ENCODE measurements around the gene HBEGF. TPM values are rescaled to one million over a fixed set of nuclear protein-coding genes. Genes with fewer than 3 reads are reported as not detected.
A peak's percentile ranks its signal among the peaks of the same experiment; 100 is the strongest.

Gene HBEGF
- total RNA-seq, 1 experiment from 2014 or later: 12.3 TPM

- CTCF ChIA-PET: interaction anchor here (1.4 kb wide), 1 partner anchor 51 kb away, joined by 3 read pairs; no protein-coding TSS in a partner anchor
- Histone ChIP-seq H3K9ac (ENCODE audit: low read length) (no peak overlapping the region), H4K20me1 (ENCODE audit: insufficient read depth) (peaks cover 10% of the 10 kb centered on the region; the same call in 1 of the 2 replicates), H3K9me3 (ENCODE audit: control insufficient read depth in 1 of 2, insufficient read depth in 1 of 2, low read depth in 1 of 2, low read length in 2 of 2) (no peaks in the 10 kb centered on the region), H2AFZ (ENCODE audit: low read depth, low read length, poor library complexity, severe bottlenecking) (no peak overlapping the region), H3K27ac (ENCODE audit: low read depth, low read length) (no peak overlapping the region), H3K79me2 (ENCODE audit: insufficient read depth, low read length) (peaks cover 88% of the 10 kb centered on the region), H3K27me3 (ENCODE audit: insufficient read depth, low read length) (no peaks in the 10 kb centered on the region), H3K36me3 (ENCODE audit: control insufficient read depth in 1 of 2, insufficient read depth in 2 of 2, low read length in 2 of 2) (peaks cover 0 to 2% of the 10 kb centered on the region in 2 experiments; a peak in 1 of 4 replicates), H3K4me2 (ENCODE audit: low read length) (0 out of 2 replicates have a peak overlapping the region, but pooled peaks have one; percentile 3), H3K4me3 (replicated peaks in 1 of 2; ENCODE audit: low read depth in 1 of 2, low read length in 2 of 2) (no peak overlapping the region), H3K4me1 (ENCODE audit: control insufficient read depth in 1 of 2, insufficient read depth in 2 of 2, low read length in 2 of 2) (peaks cover 15 to 32% of the 10 kb centered on the region in 2 experiments), H3K9me2 (ENCODE audit: insufficient read depth) (no peaks in the 10 kb centered on the region)
- TF ChIP-seq CBX3 (IDR thresholded peaks at IDR 0.05; ENCODE audit: low read depth): no peak
- no TSS peak for BruUV-seq (replicated peaks)
- ATAC-seq: no peak
- RAD21 ChIA-PET (ENCODE audit: low non-redundant PET in 1 of 2, low total read pairs in 2 of 2, uncharacterized antibody in 2 of 2, unreplicated experiment in 2 of 2): no interaction called here
- POLR2A ChIA-PET: no interaction called here
- intact Hi-C loops (cut with micrococcal nuclease): no loop called here
- no peak for DNase-seq (ENCODE audit: low read depth, low spot score)
Observed at GRCh38 chr5:140295414-140295813, 51.0 kb downstream of the HBEGF start.

GRCh38 chr5:140294753-140295152 lies 51.6 kb downstream of the HBEGF start:
- Histone ChIP-seq H4K20me1 (ENCODE audit: insufficient read depth) (peaks cover 15% of the 10 kb centered on the region; the same call in 1 of the 2 replicates), H3K36me3 (ENCODE audit: control insufficient read depth in 1 of 2, insufficient read depth in 2 of 2, low read length in 2 of 2) (peaks cover 0 to 2% of the 10 kb centered on the region in 2 experiments; a peak in 1 of 4 replicates), H3K9ac (ENCODE audit: low read length) (no peak overlapping the region), H3K4me3 (replicated peaks in 1 of 2; ENCODE audit: low read depth in 1 of 2, low read length in 2 of 2) (no peak overlapping the region), H2AFZ (ENCODE audit: low read depth, low read length, poor library complexity, severe bottlenecking) (no peak overlapping the region), H3K9me3 (ENCODE audit: control insufficient read depth in 1 of 2, insufficient read depth in 1 of 2, low read depth in 1 of 2, low read length in 2 of 2) (no peaks in the 10 kb centered on the region), H3K4me1 (ENCODE audit: control insufficient read depth in 1 of 2, insufficient read depth in 2 of 2, low read length in 2 of 2) (peaks cover 15 to 26% of the 10 kb centered on the region in 2 experiments), H3K79me2 (ENCODE audit: insufficient read depth, low read length) (peaks cover 90% of the 10 kb centered on the region), H3K9me2 (ENCODE audit: insufficient read depth) (no peaks in the 10 kb centered on the region), H3K27me3 (ENCODE audit: insufficient read depth, low read length) (no peaks in the 10 kb centered on the region), H3K27ac (ENCODE audit: low read depth, low read length) (no peak overlapping the region), H3K4me2 (ENCODE audit: low read length) (no peak overlapping the region)
- intact Hi-C loops (cut with micrococcal nuclease): no loop called here
- ChIA-PET RAD21 (ENCODE audit: low non-redundant PET in 1 of 2, low total read pairs in 2 of 2, uncharacterized antibody in 2 of 2, unreplicated experiment in 2 of 2) (no interaction called here), CTCF (no interaction called here), POLR2A (no interaction called here)
- DNase-seq (ENCODE audit: low read depth, low spot score): no peak
- ATAC-seq: no peak
- no TSS peak for BruUV-seq (replicated peaks)
- TF ChIP-seq ELF1 (IDR thresholded peaks at IDR 0.05; ENCODE audit: borderline replicate concordance, low read depth) (no peak), CTCF (IDR thresholded peaks at IDR 0.05 in 2 of 3, conservative IDR thresholded peaks at IDR 0.05 in 1 of 3; ENCODE audit: borderline replicate concordance in 1 of 3, insufficient read depth in 1 of 3, low read depth in 2 of 3, low read length in 2 of 3) (no peak), FOSL1 (IDR thresholded peaks at IDR 0.05; ENCODE audit: low read depth) (no peak), POLR2AphosphoS5 (IDR thresholded peaks at IDR 0.05; ENCODE audit: low read depth, low read length) (no peak), YY1 (IDR thresholded peaks at IDR 0.05; ENCODE audit: extremely low read depth, insufficient replicate concordance, low read depth, low read length) (no peak), SRF (IDR thresholded peaks at IDR 0.05; ENCODE audit: low read depth) (no peak), EZH2 (IDR thresholded peaks at IDR 0.05) (no peak), RAD21 (IDR thresholded peaks at IDR 0.05; ENCODE audit: low read depth) (no peak), ZFX (IDR thresholded peaks at IDR 0.05) (no peak), EZH2phosphoT487 (IDR thresholded peaks at IDR 0.05; ENCODE audit: borderline replicate concordance) (no peak), CBX3 (IDR thresholded peaks at IDR 0.05; ENCODE audit: low read depth) (no peak), CEBPB (IDR thresholded peaks at IDR 0.05; ENCODE audit: low read depth) (no peak), SP1 (IDR thresholded peaks at IDR 0.05; ENCODE audit: low read depth) (no peak), MAX (IDR thresholded peaks at IDR 0.05) (no peak), ZNF274 (IDR thresholded peaks at IDR 0.05; ENCODE audit: low read depth, low read length) (no peak), REST (IDR thresholded peaks at IDR 0.05; ENCODE audit: low read depth) (no peak)
